GM18951 (cell line): Measurements from ENCODE around the gene EXOC4.

Experiments
- POLR2A ChIP-seq: IDR thresholded peaks from 4 replicates; pipeline ENCODE4 v1.6.1; 2011; ENCODE audit warnings: mild to moderate bottlenecking; ENCODE audit not compliant: insufficient read length, insufficient read depth; ENCODE audit errors: extremely low read depth
- in situ Hi-C: fragments of 300-500 bp; cut with MboI; formaldehyde crosslinking; loops from one replicate; pipeline ENCODE4 v1.12.0; 2022; ENCODE audit warnings: low sequenced_read_pairs, mixed read lengths, inconsistent platforms; ENCODE audit not compliant: unreplicated experiment

The EXOC4 gene

GRCh38 chr7:133910761-133911160 lies 657.9 kb downstream of the EXOC4 start:
- in situ Hi-C loops = no loop called here
- TF ChIP-seq POLR2A = no peak

- in situ Hi-C loops = no loop called here
- no peak for TF ChIP-seq POLR2A
Observed at GRCh38 chr7:133911724-133912123, 658.8 kb downstream of the EXOC4 start.

GRCh38 chr7:133912916-133913697 lies 660.2 kb downstream of the EXOC4 start:
- no peak for TF ChIP-seq POLR2A
- in situ Hi-C loops = no loop called here

- in situ Hi-C loops = no loop called here
- no peak for TF ChIP-seq POLR2A
Observed at GRCh38 chr7:133916621-133917020, 663.7 kb downstream of the EXOC4 start.

GRCh38 chr7:133919810-133920209 lies 666.9 kb downstream of the EXOC4 start:
- in situ Hi-C loops = no loop called here
- TF ChIP-seq POLR2A = no peak

- no peak for TF ChIP-seq POLR2A
- in situ Hi-C loops = no loop called here
Observed at GRCh38 chr7:133921635-133922182, 668.8 kb downstream of the EXOC4 start.

- in situ Hi-C loops = no loop called here
- no peak for TF ChIP-seq POLR2A
Observed at GRCh38 chr7:133923974-133924373, 671.1 kb downstream of the EXOC4 start.

- no peak for TF ChIP-seq POLR2A
Observed at GRCh38 chr7:133931053-133931452, 678.2 kb downstream of the EXOC4 start.

GRCh38 chr7:133932591-133932990 lies 679.7 kb downstream of the EXOC4 start:
- TF ChIP-seq POLR2A = no peak
- in situ Hi-C loops = no loop called here

More at GRCh38 chr7:133931053-133931452, 678.2 kb downstream of the EXOC4 start:
- in situ Hi-C loops = no loop called here

- TF ChIP-seq POLR2A = no peak
- in situ Hi-C loops = no loop called here
Observed at GRCh38 chr7:133934262-133934976, 681.5 kb downstream of the EXOC4 start.

GRCh38 chr7:133934977-133935330 lies 682.1 kb downstream of the EXOC4 start:
- no peak for TF ChIP-seq POLR2A
- in situ Hi-C loops = no loop called here

GRCh38 chr7:133936074-133936473 lies 683.2 kb downstream of the EXOC4 start:
- in situ Hi-C loops = no loop called here
- TF ChIP-seq POLR2A = no peak

- TF ChIP-seq POLR2A = no peak
- in situ Hi-C loops = no loop called here
Observed at GRCh38 chr7:133937786-133938185, 684.9 kb downstream of the EXOC4 start.

GRCh38 chr7:133940368-133940767 lies 687.5 kb downstream of the EXOC4 start:
- TF ChIP-seq POLR2A = no peak
- in situ Hi-C loops = no loop called here
